HepG2 (cell line): Measurements from ENCODE around the gene AP2S1.

ENCODE experiments used
- JUN ChIP-seq: sonication (generic); formaldehyde crosslinking; IDR thresholded peaks from 2 replicates; pipeline ENCODE4 v1.4.0; 2020; ENCODE audit warnings: mild to moderate bottlenecking, missing genetic modification reagents
- TF ChIP-seq, protein P1 (sequence below): sonication (generic); formaldehyde crosslinking; IDR thresholded peaks from 2 replicates; pipeline ENCODE4 v1.9.0; 2021; ENCODE audit warnings: missing genetic modification reagents, borderline replicate concordance

DNA sequence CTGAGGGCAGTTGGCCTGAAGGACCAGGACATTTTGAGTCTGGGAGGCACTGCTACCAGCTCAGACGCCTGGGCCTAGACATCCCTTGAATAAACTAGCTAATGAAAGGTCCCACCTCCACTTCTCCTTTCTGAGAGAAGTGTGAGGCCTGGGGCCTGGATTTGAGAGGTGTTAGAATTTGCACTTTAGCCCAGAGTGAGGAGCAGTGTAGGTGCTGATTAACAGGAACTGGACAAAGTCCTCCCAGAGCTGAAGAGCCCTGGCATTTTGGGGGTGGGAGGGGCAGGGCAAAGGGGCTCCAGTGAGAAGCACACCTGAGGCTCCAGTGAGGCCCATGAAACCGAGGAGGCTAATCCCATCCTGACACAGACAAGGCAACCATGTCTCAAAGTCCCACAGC is 47.1 kb downstream of the AP2S1 start:
- TF ChIP-seq JUN (CRISPR knock-in tag) = no peak
- TF ChIP-seq, protein P1, sequence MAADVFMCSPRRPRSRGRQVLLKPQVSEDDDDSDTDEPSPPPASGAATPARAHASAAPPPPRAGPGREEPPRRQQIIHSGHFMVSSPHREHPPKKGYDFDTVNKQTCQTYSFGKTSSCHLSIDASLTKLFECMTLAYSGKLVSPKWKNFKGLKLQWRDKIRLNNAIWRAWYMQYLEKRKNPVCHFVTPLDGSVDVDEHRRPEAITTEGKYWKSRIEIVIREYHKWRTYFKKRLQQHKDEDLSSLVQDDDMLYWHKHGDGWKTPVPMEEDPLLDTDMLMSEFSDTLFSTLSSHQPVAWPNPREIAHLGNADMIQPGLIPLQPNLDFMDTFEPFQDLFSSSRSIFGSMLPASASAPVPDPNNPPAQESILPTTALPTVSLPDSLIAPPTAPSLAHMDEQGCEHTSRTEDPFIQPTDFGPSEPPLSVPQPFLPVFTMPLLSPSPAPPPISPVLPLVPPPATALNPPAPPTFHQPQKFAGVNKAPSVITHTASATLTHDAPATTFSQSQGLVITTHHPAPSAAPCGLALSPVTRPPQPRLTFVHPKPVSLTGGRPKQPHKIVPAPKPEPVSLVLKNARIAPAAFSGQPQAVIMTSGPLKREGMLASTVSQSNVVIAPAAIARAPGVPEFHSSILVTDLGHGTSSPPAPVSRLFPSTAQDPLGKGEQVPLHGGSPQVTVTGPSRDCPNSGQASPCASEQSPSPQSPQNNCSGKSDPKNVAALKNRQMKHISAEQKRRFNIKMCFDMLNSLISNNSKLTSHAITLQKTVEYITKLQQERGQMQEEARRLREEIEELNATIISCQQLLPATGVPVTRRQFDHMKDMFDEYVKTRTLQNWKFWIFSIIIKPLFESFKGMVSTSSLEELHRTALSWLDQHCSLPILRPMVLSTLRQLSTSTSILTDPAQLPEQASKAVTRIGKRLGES = no peak
